Hepatocyte (in vitro differentiated cells): Measurements from ENCODE around the gene SUMO4. TPM values are rescaled to one million over a fixed set of nuclear protein-coding genes. Genes with fewer than 3 reads are reported as not detected.

Source experiments
- DNase-seq: peaks from one replicate; pipeline ENCODE4 v3.0.0-alpha.2; 2016; ENCODE audit warnings: low spot score
- H2AFZ ChIP-seq: fragments of 200-600 bp; sonication (generic); 2 replicates; pipeline ENCODE4 v1.6.0; 2016; ENCODE audit warnings: antibody characterized with exemption, mild to moderate bottlenecking
- H3K27ac ChIP-seq: fragments of 200-600 bp; sonication (generic); 2 replicates; pipeline ENCODE4 v1.5.1; 2016; ENCODE audit warnings: mild to moderate bottlenecking
- H3K27me3 ChIP-seq: fragments of 200-600 bp; sonication (generic); 2 replicates; pipeline ENCODE4 v1.6.1; 2016
- H3K36me3 ChIP-seq: fragments of 200-600 bp; sonication (generic); replicated peaks from 2 replicates; pipeline ENCODE4 v1.5.1; 2016; ENCODE audit warnings: low read depth; ENCODE audit not compliant: insufficient read depth
- H3K4me1 ChIP-seq: fragments of 200-600 bp; sonication (generic); 2 replicates; pipeline ENCODE4 v1.5.1; 2016; ENCODE audit warnings: mild to moderate bottlenecking, moderate library complexity; ENCODE audit not compliant: insufficient read depth
- H3K4me2 ChIP-seq: fragments of 200-600 bp; sonication (generic); 2 replicates; pipeline ENCODE4 v1.6.0; 2016
- H3K4me3 ChIP-seq: fragments of 200-600 bp; sonication (generic); 2 replicates; pipeline ENCODE4 v1.5.1; 2016; ENCODE audit warnings: mild to moderate bottlenecking
- H3K79me2 ChIP-seq: fragments of 200-600 bp; sonication (generic); 2 replicates; pipeline ENCODE4 v1.6.0; 2017; ENCODE audit warnings: mild to moderate bottlenecking
- H3K9me2 ChIP-seq: fragments of 200-600 bp; sonication (generic); replicated peaks from 2 replicates; pipeline ENCODE4 v1.6.0; 2017; ENCODE audit warnings: mild to moderate bottlenecking; ENCODE audit not compliant: insufficient read depth
- H3K9me3 ChIP-seq: fragments of 200-600 bp; sonication (generic); 2 replicates; pipeline ENCODE4 v1.5.1; 2016; ENCODE audit warnings: low read depth, mild to moderate bottlenecking
- H4K20me1 ChIP-seq: fragments of 200-600 bp; sonication (generic); 2 replicates; pipeline ENCODE4 v1.6.0; 2016; ENCODE audit warnings: mild to moderate bottlenecking; ENCODE audit not compliant: insufficient read depth, poor library complexity, severe bottlenecking
- EZH2 ChIP-seq: fragments of 200-600 bp; sonication (generic); IDR thresholded peaks from 2 replicates; pipeline ENCODE4 v1.6.1; 2016; ENCODE audit warnings: antibody characterized with exemption, mild to moderate bottlenecking, borderline replicate concordance
- EZH2phosphoT487 ChIP-seq: fragments of 200-600 bp; sonication (generic); IDR thresholded peaks from one replicate; pipeline ENCODE4 v1.6.1; 2018; ENCODE audit warnings: antibody characterized with exemption, mild to moderate bottlenecking, low read depth, moderate library complexity; ENCODE audit not compliant: unreplicated experiment, severe bottlenecking
- WGBS: methylation state at CpG from one replicate; pipeline ENCODE4 v1.1.6; 2016; ENCODE audit warnings: low lambda C conversion rate; ENCODE audit errors: missing lambda C conversion rate; 5-methylcytosine and 5-hydroxymethylcytosine counted together
- polyA plus RNA-seq: library from polyadenylated mRNA; unstranded; fragments of >200 nt; fragmentation: Nextera tagmentation; extraction: Ambion mirVana; gene quantifications from 2 replicates; pipeline ENCODE4 v1.2.1, GENCODE V29; 2016
- total RNA-seq: library from RNA; depleted of rRNA; stranded (reverse); fragments of >200 nt; gene quantifications from 2 replicates; pipeline ENCODE4 v1.2.3, GENCODE V29; 2014
- TF ChIP-seq, protein P1 (sequence below): fragments of 200-600 bp; sonication (generic); IDR thresholded peaks from 2 replicates; pipeline ENCODE4 v1.5.1; 2016; ENCODE audit warnings: antibody characterized with exemption, mild to moderate bottlenecking; ENCODE audit not compliant: poor library complexity

SUMO4 gene
- total and polyA plus RNA-seq, 2 experiments from 2014 or later: 0.36 to 2.6 TPM

DNA sequence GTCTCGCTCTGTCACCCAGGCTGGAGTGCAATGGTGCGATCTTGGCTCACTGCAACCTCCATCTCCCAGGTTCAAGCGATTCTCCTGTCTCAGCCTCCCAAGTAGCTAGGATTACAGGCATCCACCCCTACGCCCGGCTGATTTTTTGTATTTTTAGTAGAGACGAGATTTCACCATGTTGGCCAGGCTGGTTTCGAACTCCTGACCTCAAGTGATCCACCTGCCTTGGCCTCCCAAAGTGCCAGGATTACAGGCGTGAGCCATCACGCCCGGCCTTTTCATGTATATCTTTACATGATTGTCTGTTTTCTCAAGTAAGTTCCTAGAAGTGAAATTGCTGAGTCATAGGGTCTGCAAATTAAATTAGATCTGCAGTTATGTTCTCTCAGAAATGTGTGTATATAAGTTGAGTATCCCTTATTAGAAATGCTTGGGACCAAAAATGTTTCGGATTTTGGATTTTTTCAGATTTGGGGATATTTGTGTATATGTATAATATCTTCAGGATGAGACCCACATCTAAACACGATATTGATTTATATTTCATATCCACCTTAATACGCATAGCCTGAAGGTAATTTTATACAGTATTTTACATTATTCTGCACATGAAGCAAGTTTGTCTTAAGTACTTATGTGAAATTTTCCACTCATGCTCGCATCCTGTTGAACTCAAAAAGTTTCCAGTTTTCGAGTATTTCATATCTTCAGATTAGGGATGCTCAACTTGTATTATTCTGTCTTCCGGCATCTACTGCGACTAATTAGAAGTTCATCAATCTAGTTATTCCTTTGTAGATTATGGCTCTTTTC, 42.1 kb upstream of the SUMO4 start:
- TF ChIP-seq EZH2: no peak
- TF ChIP-seq, protein P1, sequence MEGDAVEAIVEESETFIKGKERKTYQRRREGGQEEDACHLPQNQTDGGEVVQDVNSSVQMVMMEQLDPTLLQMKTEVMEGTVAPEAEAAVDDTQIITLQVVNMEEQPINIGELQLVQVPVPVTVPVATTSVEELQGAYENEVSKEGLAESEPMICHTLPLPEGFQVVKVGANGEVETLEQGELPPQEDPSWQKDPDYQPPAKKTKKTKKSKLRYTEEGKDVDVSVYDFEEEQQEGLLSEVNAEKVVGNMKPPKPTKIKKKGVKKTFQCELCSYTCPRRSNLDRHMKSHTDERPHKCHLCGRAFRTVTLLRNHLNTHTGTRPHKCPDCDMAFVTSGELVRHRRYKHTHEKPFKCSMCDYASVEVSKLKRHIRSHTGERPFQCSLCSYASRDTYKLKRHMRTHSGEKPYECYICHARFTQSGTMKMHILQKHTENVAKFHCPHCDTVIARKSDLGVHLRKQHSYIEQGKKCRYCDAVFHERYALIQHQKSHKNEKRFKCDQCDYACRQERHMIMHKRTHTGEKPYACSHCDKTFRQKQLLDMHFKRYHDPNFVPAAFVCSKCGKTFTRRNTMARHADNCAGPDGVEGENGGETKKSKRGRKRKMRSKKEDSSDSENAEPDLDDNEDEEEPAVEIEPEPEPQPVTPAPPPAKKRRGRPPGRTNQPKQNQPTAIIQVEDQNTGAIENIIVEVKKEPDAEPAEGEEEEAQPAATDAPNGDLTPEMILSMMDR: no peak
- WGBS: 94% methylated on average over 17 of the region's 17 CpGs

DNA sequence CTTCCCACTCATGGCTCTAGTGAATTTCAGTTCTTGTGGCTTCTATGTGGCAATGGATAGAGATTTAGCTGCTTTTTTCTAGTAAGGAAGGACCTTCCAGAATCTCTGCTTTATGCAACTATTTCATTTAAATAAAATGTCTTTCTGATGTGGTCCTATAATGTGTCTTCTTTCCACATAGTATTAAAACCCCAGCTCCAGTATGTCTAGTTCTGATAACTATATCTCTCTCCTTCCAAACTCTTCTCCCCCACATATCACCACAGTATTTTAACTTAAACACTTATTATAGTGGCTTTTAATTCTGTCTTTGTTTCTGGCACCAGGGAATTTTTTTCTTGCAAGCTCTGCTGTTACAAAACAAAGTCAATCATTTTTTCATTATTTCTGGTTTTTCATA, 40.6 kb upstream of the SUMO4 start:
- Histone ChIP-seq H3K27ac (no peak overlapping the region), H3K9me2 (no peaks in the 10 kb centered on the region), H3K36me3 (no peaks in the 10 kb centered on the region), H3K4me3 (no peak overlapping the region), H3K4me1 (no peaks in the 10 kb centered on the region), H3K79me2 (peaks cover 100% of the 10 kb centered on the region), H2AFZ (no peak overlapping the region), H4K20me1 (peaks cover 90% of the 10 kb centered on the region), H3K27me3 (no peaks in the 10 kb centered on the region), H3K4me2 (no peak overlapping the region), H3K9me3 (no peaks in the 10 kb centered on the region)
- TF ChIP-seq EZH2phosphoT487 (no peak), EZH2 (no peak)
- TF ChIP-seq, protein P1: no peak
- no peak for DNase-seq

More for the DNA sequence above, 42.1 kb upstream of the SUMO4 start:
- Histone ChIP-seq H3K27ac (no peak overlapping the region), H3K27me3 (no peaks in the 10 kb centered on the region), H3K4me2 (no peak overlapping the region), H3K4me3 (no peak overlapping the region), H2AFZ (no peak overlapping the region), H3K9me3 (no peaks in the 10 kb centered on the region), H3K79me2 (peaks cover 100% of the 10 kb centered on the region), H3K36me3 (no peaks in the 10 kb centered on the region), H3K9me2 (no peaks in the 10 kb centered on the region), H3K4me1 (no peaks in the 10 kb centered on the region), H4K20me1 (peaks cover 89% of the 10 kb centered on the region)
- no peak for DNase-seq

DNA sequence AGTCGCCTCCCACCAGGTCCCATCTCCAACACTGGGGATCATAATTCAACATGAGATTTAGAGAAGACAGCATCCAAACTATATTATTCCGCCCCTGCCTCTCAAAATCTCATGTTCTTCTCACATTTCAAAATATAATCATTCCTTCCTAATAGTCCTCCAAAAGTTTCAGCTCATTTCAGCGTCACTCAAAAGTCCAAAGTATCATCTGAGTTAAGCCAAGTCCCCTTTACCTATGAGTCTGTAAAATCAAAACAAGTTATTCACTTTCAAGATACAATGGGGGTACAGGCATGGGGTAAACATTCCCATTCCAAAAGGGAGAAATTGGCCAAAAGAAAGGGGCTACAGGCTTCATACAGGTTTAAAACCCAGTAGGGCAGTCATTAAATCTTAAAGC, 39.5 kb upstream of the SUMO4 start:
- Histone ChIP-seq H3K27me3 (no peaks in the 10 kb centered on the region), H4K20me1 (peaks cover 90% of the 10 kb centered on the region), H3K9me2 (no peaks in the 10 kb centered on the region), H2AFZ (no peak overlapping the region), H3K4me2 (no peak overlapping the region), H3K79me2 (peaks cover 100% of the 10 kb centered on the region), H3K36me3 (no peaks in the 10 kb centered on the region), H3K4me1 (no peaks in the 10 kb centered on the region), H3K4me3 (no peak overlapping the region), H3K27ac (no peak overlapping the region), H3K9me3 (no peaks in the 10 kb centered on the region)
- DNase-seq: no peak
- TF ChIP-seq EZH2: no peak
- TF ChIP-seq EZH2phosphoT487: no peak
- TF ChIP-seq, protein P1: no peak
- WGBS: 92% methylated on average over 3 of the region's 3 CpGs
